Measurements from ENCODE around the gene DDI1.

DNA sequence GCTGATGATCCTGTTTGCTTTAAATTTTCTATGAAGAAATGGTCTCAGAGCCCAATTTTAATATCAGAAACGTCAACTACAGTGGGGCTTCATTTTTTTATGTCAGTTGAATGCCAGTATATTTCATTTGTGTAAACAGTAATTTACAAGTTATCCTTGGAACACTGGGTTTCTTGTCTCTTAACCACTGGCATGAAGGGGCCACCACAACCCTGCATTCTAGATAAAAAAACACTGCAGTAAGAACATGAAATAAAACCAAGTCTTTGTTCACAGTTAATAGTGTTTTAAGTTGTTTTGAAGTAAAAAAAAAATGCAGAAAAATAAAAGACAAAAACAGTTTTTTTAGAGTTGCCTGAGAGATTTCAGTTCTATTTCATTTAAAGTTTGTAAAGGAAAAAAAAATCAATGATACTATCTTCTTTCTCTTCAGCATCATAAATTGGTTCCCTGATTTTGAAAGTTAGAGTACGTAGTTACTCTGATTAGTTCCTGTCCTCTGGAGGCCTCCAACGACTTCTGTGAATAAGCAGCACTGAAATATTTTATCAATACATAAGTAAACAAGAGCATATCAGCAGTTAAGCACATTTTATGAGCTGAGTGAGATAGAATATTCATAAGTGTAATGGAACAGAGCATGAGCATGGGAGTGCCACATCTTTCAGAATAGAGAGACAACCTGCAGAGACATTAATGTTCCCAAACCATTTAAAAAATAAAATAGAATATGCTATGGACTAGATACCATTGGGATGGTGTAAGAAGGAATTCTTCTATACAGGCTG, 7.8 kb upstream of the DDI1 start:
- TF ChIP-seq, protein P1, sequence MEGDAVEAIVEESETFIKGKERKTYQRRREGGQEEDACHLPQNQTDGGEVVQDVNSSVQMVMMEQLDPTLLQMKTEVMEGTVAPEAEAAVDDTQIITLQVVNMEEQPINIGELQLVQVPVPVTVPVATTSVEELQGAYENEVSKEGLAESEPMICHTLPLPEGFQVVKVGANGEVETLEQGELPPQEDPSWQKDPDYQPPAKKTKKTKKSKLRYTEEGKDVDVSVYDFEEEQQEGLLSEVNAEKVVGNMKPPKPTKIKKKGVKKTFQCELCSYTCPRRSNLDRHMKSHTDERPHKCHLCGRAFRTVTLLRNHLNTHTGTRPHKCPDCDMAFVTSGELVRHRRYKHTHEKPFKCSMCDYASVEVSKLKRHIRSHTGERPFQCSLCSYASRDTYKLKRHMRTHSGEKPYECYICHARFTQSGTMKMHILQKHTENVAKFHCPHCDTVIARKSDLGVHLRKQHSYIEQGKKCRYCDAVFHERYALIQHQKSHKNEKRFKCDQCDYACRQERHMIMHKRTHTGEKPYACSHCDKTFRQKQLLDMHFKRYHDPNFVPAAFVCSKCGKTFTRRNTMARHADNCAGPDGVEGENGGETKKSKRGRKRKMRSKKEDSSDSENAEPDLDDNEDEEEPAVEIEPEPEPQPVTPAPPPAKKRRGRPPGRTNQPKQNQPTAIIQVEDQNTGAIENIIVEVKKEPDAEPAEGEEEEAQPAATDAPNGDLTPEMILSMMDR (IDR thresholded peaks at IDR 0.05): no peak
- TF ChIP-seq POLR2AphosphoS5 (IDR thresholded peaks at IDR 0.05): no peak
- TF ChIP-seq POLR2A (IDR thresholded peaks at IDR 0.05): no peak

Data from breast epithelium (tissue), 3 donors.